ENCODE results near the gene AZIN2.

Gene AZIN2

DNA sequence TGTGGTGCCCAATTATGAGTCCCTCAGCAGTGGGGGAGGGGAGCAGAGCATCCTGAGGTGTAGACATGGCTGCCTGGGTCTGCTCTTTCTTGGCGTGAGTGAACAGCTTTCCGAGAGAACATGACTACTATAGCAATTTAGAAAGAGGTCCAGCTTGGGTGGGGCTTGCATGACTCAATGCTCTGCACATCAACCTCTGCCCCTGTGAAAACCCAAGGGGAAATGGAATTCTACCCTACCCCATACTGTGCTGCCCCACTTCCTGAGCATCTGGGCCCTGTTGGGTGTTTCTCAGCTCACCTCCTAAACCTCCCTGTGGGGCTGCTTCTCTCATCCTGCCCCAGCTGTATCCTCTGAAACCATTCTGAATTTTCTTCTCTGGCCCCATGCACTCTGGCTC is 8.2 kb upstream of the AZIN2 start:
- DNase-seq (ENCODE audit: low spot score), result no peak
- TF ChIP-seq, protein P1, sequence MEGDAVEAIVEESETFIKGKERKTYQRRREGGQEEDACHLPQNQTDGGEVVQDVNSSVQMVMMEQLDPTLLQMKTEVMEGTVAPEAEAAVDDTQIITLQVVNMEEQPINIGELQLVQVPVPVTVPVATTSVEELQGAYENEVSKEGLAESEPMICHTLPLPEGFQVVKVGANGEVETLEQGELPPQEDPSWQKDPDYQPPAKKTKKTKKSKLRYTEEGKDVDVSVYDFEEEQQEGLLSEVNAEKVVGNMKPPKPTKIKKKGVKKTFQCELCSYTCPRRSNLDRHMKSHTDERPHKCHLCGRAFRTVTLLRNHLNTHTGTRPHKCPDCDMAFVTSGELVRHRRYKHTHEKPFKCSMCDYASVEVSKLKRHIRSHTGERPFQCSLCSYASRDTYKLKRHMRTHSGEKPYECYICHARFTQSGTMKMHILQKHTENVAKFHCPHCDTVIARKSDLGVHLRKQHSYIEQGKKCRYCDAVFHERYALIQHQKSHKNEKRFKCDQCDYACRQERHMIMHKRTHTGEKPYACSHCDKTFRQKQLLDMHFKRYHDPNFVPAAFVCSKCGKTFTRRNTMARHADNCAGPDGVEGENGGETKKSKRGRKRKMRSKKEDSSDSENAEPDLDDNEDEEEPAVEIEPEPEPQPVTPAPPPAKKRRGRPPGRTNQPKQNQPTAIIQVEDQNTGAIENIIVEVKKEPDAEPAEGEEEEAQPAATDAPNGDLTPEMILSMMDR (IDR thresholded peaks at IDR 0.05; ENCODE audit: extremely low read depth, insufficient read depth, missing control alignments), result no peak
- in situ Hi-C loops (cut with MboI; ENCODE audit: low pct_unique_long_range_greater_than_20kb, low sequenced_read_pairs, unreplicated experiment), result loop anchor here (10.0 kb wide), 1 partner anchor 138 kb away; no protein-coding TSS in a partner anchor

DNA sequence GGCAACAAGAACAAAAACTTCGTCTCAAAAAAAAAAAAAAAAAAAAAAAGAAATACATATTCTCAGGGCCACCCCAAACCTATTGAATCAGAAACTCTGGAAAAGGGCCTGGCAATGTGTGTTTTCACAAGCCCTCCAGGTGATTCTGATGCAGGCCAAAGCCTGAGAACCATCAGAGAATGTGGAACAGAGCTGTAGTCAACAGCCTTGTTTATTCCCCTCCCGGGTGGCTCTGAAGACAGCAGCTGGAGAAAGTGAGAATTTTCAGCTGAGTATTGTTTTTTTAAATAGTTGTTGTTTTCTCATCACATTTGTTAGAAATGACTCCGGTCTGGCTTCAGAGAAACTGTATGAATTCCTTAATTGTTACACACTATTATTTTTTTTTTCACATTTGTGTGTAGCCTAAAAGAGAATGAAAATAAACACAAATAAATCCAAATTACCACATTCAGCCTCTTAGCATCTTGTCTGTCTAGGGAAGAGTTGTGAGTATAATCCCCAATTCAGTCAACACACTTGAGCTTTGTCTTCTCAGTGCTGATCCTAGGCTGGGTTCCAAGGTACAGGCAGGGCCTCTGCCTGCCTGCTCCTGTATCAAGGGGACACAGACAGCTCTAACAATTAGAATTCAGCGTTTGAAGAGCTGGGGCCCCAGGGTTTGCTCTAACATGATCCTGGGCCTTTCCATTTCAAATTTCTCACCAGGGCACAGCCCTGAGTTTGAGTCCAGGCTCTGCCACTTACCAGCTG is 6.6 kb upstream of the AZIN2 start:
- in situ Hi-C loops (cut with MboI; ENCODE audit: low pct_unique_long_range_greater_than_20kb, low sequenced_read_pairs, unreplicated experiment), result loop anchor here (10.0 kb wide), 1 partner anchor 140 kb away; no protein-coding TSS in a partner anchor
- TF ChIP-seq, protein P1 (IDR thresholded peaks at IDR 0.05; ENCODE audit: extremely low read depth, insufficient read depth, missing control alignments), result no peak
- DNase-seq (ENCODE audit: low spot score), result no peak

DNA sequence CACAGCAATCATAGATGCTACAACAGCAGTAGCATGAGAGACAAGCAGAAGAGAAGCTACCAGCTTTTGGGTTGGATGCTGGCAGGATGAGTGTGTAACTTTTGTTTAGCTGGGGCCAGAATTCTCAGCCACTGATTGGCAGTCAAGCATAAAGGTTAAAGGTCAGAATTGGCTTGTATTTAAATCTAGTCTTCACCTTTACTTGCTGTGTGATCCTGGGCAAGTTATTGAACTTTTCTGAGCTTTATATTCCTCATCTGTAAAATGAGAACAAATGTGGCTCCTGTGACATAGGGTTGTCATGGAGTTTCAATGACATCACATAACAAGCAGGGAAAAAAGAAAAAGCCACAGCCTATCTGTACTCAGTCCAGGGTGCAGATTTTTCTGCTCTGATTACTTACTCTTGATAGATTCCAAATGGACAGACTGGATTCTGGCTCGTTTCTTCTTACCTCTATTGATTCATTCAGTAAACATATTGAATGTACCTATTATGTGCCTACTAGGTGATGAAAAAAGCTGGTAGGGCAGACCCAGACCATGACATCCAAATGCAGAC is 2.8 kb upstream of the AZIN2 start:
- in situ Hi-C loops (cut with MboI; ENCODE audit: low pct_unique_long_range_greater_than_20kb, low sequenced_read_pairs, unreplicated experiment), result loop anchor here (10.0 kb wide), 1 partner anchor 143 kb away; no protein-coding TSS in a partner anchor
- TF ChIP-seq, protein P1 (IDR thresholded peaks at IDR 0.05; ENCODE audit: extremely low read depth, insufficient read depth, missing control alignments), result no peak
- no peak for DNase-seq (ENCODE audit: low spot score)

DNA sequence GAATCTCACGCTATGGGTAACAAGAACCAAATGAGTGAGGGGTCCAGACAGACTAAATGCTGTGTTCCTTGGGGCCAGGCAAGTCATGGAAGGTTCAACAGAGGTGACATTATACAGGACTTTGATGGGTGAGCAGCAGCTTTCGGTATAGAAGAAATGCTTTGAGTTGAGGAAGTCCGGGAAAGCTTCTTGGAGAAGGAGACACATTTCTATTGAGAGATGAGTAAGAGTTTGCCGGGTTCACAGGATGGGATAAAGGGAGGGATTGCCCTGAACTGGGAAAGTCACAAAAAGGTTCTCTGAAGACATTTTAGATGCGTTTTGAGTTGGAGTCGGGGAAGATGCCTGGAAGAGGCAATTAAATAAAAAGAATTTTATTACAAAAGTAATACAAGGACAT is 580 bp upstream of the AZIN2 start:
- TF ChIP-seq, protein P1 (IDR thresholded peaks at IDR 0.05; ENCODE audit: extremely low read depth, insufficient read depth, missing control alignments), result no peak
- in situ Hi-C loops (cut with MboI; ENCODE audit: low pct_unique_long_range_greater_than_20kb, low sequenced_read_pairs, unreplicated experiment), result no loop called here
- DNase-seq (ENCODE audit: low spot score), result no peak

DNA sequence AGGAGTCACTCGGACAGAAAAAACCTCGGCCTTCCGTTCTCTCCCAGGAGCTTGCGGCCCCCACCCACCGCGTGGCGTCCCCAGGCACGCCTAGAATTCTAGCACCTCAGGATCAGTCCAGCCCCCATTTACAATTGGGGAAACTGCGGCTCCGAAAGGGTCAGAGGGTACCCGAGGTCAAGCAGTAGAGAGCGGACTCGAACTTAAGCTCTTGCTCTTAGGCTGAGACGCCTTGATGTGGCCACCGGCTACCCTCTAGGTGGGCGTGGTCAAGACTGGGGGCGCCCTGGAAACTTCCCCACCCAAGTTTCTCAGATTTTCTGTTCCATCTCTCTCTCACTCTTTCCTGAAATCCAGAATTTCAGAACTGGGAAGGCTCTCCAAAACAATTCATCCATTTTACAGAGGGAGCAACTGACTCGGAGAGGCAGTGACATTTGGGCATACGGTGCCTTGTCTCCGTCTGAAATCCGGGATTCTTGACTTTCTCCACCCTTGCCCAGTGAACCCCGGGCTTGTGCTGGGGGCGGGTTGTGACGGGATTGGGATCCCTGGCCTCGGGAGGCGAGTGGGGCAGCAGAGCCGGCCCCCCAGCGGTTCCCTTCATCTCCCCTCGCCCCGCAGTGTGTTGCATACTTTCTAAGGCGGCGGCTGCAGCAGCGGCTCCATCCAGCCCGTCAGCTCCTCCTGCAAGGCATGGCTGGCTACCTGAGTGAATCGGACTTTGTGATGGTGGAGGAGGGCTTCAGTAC is 777 bp downstream of the AZIN2 start:
- in situ Hi-C loops (cut with MboI; ENCODE audit: low pct_unique_long_range_greater_than_20kb, low sequenced_read_pairs, unreplicated experiment), result no loop called here
- TF ChIP-seq, protein P1 (IDR thresholded peaks at IDR 0.05; ENCODE audit: extremely low read depth, insufficient read depth, missing control alignments), result no peak
- no peak for DNase-seq (ENCODE audit: low spot score)

DNA sequence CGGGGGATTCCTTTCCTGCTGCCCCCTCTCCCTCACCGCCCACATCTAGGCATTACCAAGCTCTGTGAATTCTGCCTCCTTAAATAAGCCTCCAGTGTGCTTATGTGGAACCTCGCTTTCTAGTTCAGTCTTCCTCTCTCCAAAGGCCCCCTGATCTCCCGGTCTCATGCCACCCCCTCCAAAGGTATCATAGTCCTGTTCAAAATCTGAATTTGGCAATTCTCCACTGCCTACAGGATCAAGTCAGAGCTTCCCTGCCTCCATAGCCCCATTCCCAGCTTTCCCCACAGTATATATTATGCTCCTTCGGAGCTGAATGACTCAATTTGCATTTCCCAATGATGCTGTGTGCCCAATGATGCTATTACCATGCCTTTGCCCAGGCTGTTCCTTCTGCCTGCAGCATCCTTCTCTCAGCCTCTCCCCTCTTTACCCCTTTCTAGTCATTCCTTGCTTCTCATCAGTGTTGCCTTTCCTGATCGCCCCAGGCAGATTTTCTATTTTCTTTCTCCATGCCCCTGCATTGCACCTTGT is 1.7 kb downstream of the AZIN2 start:
- in situ Hi-C loops (cut with MboI; ENCODE audit: low pct_unique_long_range_greater_than_20kb, low sequenced_read_pairs, unreplicated experiment), result no loop called here
- TF ChIP-seq, protein P1 (IDR thresholded peaks at IDR 0.05; ENCODE audit: extremely low read depth, insufficient read depth, missing control alignments), result no peak
- no peak for DNase-seq (ENCODE audit: low spot score)
